GM12891 (cell line): ENCODE results near the gene NMS.

Experiments
- PAX5 ChIP-seq: IDR thresholded peaks from 2 replicates; pipeline ENCODE4 v1.6.1; 2011; ENCODE audit warnings: low read length, moderate library complexity, mild to moderate bottlenecking; ENCODE audit not compliant: insufficient read depth, severe bottlenecking
- POLR2A ChIP-seq: IDR thresholded peaks from 2 replicates; pipeline ENCODE4 v1.6.1; 2011; ENCODE audit warnings: low read depth, low read length, control low read depth
- POLR2AphosphoS5 ChIP-seq: IDR thresholded peaks from 2 replicates; pipeline ENCODE4 v1.6.1; 2011; ENCODE audit warnings: low read depth, low read length, control low read depth
- POU2F2 ChIP-seq: IDR thresholded peaks from 2 replicates; pipeline ENCODE4 v1.6.1; 2011; ENCODE audit warnings: low read depth, mild to moderate bottlenecking, control low read depth, low read length, moderate library complexity
- SPI1 ChIP-seq: IDR thresholded peaks from 2 replicates; pipeline ENCODE4 v1.6.1; 2011; ENCODE audit warnings: low read depth, low read length, control low read depth
- TAF1 ChIP-seq: IDR thresholded peaks from 2 replicates; pipeline ENCODE4 v1.6.1; 2011; ENCODE audit warnings: low read depth, low read length, control low read depth

DNA sequence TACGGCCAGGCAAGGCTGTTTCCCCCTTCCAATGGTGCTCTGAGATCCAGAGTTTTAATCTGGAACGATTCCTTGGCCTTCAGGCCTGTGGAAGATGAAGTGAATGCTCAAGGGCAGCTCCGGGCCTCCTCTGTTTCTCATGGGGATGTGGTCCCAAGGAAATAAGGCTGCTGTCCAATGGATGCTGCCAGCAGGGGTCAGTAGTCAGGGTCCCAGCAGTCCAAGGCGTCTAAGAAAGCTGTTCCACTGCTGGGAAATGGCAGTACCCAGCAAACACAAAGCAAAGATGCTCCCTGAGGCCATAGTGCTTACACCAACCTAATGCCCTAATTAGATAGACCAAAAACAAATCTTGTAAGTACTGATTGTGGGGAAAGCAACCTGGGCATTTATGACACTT lies 12.5 kb downstream of the NMS start:
- TF ChIP-seq POLR2AphosphoS5 (no peak), POLR2A (no peak), TAF1 (no peak), POU2F2 (no peak), SPI1 (no peak), PAX5 (no peak)
